GM10266 (cell line): ENCODE measurements around the gene PRKCZ.
"Not testable (repeated sequence)": the region's sequence is repeated elsewhere in the genome, so short reads cannot be mapped to it uniquely, and the experiment has no call there.

Source experiments
- DNase-seq: peaks from one replicate; pipeline ENCODE4 v3.0.0; 2012; ENCODE audit errors: extremely low spot score
- CTCF ChIP-seq: IDR thresholded peaks from 2 replicates; pipeline ENCODE4 v1.5.1; 2012; ENCODE audit warnings: mild to moderate bottlenecking, low read depth; ENCODE audit not compliant: control insufficient read depth, insufficient read depth; ENCODE audit errors: missing control alignments

PRKCZ gene

GRCh38 chr1:2089051-2089450 is 38.8 kb downstream of the PRKCZ start:
- DNase-seq: no peak
- TF ChIP-seq CTCF: no peak

- TF ChIP-seq CTCF: no peak
- DNase-seq: no peak
Measured at GRCh38 chr1:2090216-2090890, 40.1 kb downstream of the PRKCZ start.

- peak; percentile 38 for TF ChIP-seq CTCF
- peak; percentile 65 for DNase-seq
Measured at GRCh38 chr1:2091611-2092604, 41.7 kb downstream of the PRKCZ start.

- no peak for DNase-seq
- no peak for TF ChIP-seq CTCF
Measured at GRCh38 chr1:2093055-2093454, 42.8 kb downstream of the PRKCZ start.

GRCh38 chr1:2093636-2094035 is 43.4 kb downstream of the PRKCZ start:
- no peak for TF ChIP-seq CTCF

GRCh38 chr1:2094269-2095158 is 44.3 kb downstream of the PRKCZ start:
- not testable (repeated sequence) for DNase-seq

More at GRCh38 chr1:2093636-2094035, 43.4 kb downstream of the PRKCZ start:
- DNase-seq: no peak

- no peak for DNase-seq
Measured at GRCh38 chr1:2095394-2095793, 45.2 kb downstream of the PRKCZ start.

More at GRCh38 chr1:2095394-2095793, 45.2 kb downstream of the PRKCZ start:
- TF ChIP-seq CTCF: no peak
